HepG2 (cell line): Measurements from ENCODE around the gene ABCA2. TPM values are rescaled to one million over a fixed set of nuclear protein-coding genes. Genes with fewer than 3 reads are reported as not detected.

Experiments
- FOXA3 ChIP-seq: IDR thresholded peaks from 2 replicates; pipeline ENCODE4 v1.6.1; 2016; ENCODE audit warnings: missing genetic modification reagents, missing compliant biosample characterization
- NR2C2 ChIP-seq: sonication (generic); formaldehyde crosslinking; IDR thresholded peaks from 2 replicates; pipeline ENCODE4 v1.4.0; 2020; ENCODE audit warnings: missing genetic modification reagents, mild to moderate bottlenecking, moderate library complexity, borderline replicate concordance
- RBM22 ChIP-seq: fragments of 200-400 bp; formaldehyde crosslinking; optimal IDR thresholded peaks from 2 replicates; pipeline ENCODE3; 2017; ENCODE audit warnings: mild to moderate bottlenecking, low read length, moderate library complexity
- SATB2 ChIP-seq: sonication (generic); formaldehyde crosslinking; IDR thresholded peaks from 2 replicates; pipeline ENCODE4 v1.5.0; 2020; ENCODE audit warnings: missing genetic modification reagents
- SIN3A ChIP-seq: IDR thresholded peaks from 2 replicates; pipeline ENCODE4 v1.6.1; 2011; ENCODE audit warnings: low read depth, mild to moderate bottlenecking, control low read depth, low read length, borderline replicate concordance
- SMAD9 ChIP-seq: sonication (generic); formaldehyde crosslinking; IDR thresholded peaks from 2 replicates; pipeline ENCODE4 v1.5.1; 2020; ENCODE audit warnings: mild to moderate bottlenecking, missing genetic modification reagents
- SNRNP70 ChIP-seq: fragments of 200-400 bp; formaldehyde crosslinking; IDR thresholded peaks from 2 replicates; pipeline ENCODE4 v1.6.1; 2017; ENCODE audit warnings: mild to moderate bottlenecking, low read depth, low read length, moderate library complexity
- polyA plus RNA-seq, 8 experiments: library from polyadenylated mRNA; depleted of rRNA in 3 of 8; stranded (reverse) in 7 of 8; unstranded in 1 of 8; fragments of >200 nt; fragmentation: Illumina TruSeq in 4 of 8; extraction: Trizol in 4 of 8; gene quantifications; 2 replicates each; pipeline versions ENCODE4 v1.2.1 to v1.2.3, GENCODE V29; 2011 to 2016; ENCODE audit warnings: low read depth in 4 of 8, missing spikeins in 1 of 8, mixed read lengths in 1 of 8; ENCODE audit not compliant: insufficient read depth in 1 of 8
- total RNA-seq, 5 experiments: library from RNA; depleted of rRNA; stranded (reverse); fragments of >200 nt; fragmentation: Illumina TruSeq; extraction: Trizol; gene quantifications; 2 replicates each; pipeline ENCODE4 v1.2.3, GENCODE V29; 2016; ENCODE audit warnings: low read depth in 1 of 5
- TF ChIP-seq, protein P1 (sequence below): sonication (generic); formaldehyde crosslinking; IDR thresholded peaks from 2 replicates; pipeline ENCODE4 v1.5.1; 2020; ENCODE audit warnings: missing genetic modification reagents, mild to moderate bottlenecking, borderline replicate concordance
- TF ChIP-seq, protein P2 (sequence below): sonication (generic); formaldehyde crosslinking; IDR thresholded peaks from 2 replicates; pipeline ENCODE4 v1.5.0; 2020; ENCODE audit warnings: mild to moderate bottlenecking, missing genetic modification reagents, borderline replicate concordance
- TF ChIP-seq, protein P3 (sequence below): sonication (generic); formaldehyde crosslinking; IDR thresholded peaks from 2 replicates; pipeline ENCODE4 v1.4.0; 2020; ENCODE audit warnings: missing genetic modification reagents, borderline replicate concordance
- TF ChIP-seq, protein P4 (sequence below): sonication (generic); formaldehyde crosslinking; IDR thresholded peaks from 2 replicates; pipeline ENCODE4 v1.8.0; 2022; ENCODE audit warnings: missing genetic modification reagents, mild to moderate bottlenecking, moderate library complexity, borderline replicate concordance
- TF ChIP-seq, protein P5 (sequence below): IDR thresholded peaks from 2 replicates; pipeline ENCODE4 v1.6.1; 2016; ENCODE audit warnings: low read depth, missing genetic modification reagents, missing compliant biosample characterization

Gene ABCA2
- total and polyA plus RNA-seq, 2 of the 13 experiments (the other 11 are each of a cell fraction or from before 2014, with no cell fraction given), result 2.9 to 19.2 TPM

DNA sequence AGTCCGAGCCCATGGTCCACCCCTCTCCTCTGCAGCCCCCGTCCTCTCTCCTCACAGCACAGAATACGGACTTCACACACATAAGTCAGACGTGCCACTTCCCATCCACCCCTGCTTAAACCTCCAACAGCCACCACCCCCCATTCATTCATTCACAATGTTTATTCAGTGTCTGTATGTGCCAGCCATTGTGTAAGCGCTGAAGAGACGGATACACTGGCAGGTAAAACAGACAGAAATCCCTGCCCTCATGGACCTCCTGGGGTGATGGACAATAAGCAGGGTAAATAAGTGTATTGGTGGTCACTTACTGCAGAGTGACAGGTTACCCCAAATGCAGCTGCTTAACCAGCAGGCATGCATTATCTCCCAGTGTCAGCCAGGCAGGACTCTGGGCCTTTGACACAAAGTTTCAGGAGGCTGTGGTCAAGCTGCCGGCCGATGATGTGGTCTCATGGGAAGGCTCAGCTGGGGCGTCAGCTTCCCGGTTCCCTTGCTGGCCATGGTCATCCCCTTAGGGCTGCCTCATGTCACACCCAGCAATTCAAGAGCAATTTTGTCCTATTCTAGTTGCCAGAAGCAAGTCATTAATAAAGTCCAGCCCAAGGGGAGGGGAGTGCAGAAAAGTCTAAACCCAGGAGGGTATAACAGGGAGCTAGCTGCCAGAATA lies 37.7 kb downstream of the ABCA2 start (continued):
- TF ChIP-seq, protein P1, sequence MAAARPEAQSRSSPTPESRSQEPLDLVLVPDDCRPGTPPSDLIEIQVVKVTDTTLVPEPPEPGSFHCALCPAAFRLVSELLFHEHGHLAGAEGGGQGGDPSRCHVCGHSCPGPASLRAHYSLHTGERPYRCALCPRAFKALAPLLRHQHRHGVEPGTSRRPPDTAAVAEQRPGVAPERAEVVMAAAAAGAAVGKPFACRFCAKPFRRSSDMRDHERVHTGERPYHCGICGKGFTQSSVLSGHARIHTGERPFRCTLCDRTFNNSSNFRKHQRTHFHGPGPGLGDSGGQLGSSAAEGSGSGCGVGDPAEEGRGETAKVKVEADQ (CRISPR knock-in tag), result no peak
- TF ChIP-seq FOXA3 (peak; percentile 10; the same call in 1 of the 2 replicates), NR2C2 (CRISPR knock-in tag) (no peak), RBM22 (no peak), SIN3A (no peak), SATB2 (no peak), SNRNP70 (no peak), SMAD9 (CRISPR knock-in tag) (no peak)
- TF ChIP-seq, protein P2, sequence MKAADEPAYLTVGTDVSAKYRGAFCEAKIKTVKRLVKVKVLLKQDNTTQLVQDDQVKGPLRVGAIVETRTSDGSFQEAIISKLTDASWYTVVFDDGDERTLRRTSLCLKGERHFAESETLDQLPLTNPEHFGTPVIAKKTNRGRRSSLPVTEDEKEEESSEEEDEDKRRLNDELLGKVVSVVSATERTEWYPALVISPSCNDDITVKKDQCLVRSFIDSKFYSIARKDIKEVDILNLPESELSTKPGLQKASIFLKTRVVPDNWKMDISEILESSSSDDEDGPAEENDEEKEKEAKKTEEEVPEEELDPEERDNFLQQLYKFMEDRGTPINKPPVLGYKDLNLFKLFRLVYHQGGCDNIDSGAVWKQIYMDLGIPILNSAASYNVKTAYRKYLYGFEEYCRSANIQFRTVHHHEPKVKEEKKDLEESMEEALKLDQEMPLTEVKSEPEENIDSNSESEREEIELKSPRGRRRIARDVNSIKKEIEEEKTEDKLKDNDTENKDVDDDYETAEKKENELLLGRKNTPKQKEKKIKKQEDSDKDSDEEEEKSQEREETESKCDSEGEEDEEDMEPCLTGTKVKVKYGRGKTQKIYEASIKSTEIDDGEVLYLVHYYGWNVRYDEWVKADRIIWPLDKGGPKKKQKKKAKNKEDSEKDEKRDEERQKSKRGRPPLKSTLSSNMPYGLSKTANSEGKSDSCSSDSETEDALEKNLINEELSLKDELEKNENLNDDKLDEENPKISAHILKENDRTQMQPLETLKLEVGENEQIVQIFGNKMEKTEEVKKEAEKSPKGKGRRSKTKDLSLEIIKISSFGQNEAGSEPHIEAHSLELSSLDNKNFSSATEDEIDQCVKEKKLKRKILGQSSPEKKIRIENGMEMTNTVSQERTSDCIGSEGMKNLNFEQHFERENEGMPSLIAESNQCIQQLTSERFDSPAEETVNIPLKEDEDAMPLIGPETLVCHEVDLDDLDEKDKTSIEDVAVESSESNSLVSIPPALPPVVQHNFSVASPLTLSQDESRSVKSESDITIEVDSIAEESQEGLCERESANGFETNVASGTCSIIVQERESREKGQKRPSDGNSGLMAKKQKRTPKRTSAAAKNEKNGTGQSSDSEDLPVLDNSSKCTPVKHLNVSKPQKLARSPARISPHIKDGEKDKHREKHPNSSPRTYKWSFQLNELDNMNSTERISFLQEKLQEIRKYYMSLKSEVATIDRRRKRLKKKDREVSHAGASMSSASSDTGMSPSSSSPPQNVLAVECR (CRISPR knock-in tag), result peak; percentile 38
- TF ChIP-seq, protein P3, sequence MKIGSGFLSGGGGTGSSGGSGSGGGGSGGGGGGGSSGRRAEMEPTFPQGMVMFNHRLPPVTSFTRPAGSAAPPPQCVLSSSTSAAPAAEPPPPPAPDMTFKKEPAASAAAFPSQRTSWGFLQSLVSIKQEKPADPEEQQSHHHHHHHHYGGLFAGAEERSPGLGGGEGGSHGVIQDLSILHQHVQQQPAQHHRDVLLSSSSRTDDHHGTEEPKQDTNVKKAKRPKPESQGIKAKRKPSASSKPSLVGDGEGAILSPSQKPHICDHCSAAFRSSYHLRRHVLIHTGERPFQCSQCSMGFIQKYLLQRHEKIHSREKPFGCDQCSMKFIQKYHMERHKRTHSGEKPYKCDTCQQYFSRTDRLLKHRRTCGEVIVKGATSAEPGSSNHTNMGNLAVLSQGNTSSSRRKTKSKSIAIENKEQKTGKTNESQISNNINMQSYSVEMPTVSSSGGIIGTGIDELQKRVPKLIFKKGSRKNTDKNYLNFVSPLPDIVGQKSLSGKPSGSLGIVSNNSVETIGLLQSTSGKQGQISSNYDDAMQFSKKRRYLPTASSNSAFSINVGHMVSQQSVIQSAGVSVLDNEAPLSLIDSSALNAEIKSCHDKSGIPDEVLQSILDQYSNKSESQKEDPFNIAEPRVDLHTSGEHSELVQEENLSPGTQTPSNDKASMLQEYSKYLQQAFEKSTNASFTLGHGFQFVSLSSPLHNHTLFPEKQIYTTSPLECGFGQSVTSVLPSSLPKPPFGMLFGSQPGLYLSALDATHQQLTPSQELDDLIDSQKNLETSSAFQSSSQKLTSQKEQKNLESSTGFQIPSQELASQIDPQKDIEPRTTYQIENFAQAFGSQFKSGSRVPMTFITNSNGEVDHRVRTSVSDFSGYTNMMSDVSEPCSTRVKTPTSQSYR (CRISPR knock-in tag), result peak; percentile 40; the same call in 1 of the 2 replicates
- TF ChIP-seq, protein P4, sequence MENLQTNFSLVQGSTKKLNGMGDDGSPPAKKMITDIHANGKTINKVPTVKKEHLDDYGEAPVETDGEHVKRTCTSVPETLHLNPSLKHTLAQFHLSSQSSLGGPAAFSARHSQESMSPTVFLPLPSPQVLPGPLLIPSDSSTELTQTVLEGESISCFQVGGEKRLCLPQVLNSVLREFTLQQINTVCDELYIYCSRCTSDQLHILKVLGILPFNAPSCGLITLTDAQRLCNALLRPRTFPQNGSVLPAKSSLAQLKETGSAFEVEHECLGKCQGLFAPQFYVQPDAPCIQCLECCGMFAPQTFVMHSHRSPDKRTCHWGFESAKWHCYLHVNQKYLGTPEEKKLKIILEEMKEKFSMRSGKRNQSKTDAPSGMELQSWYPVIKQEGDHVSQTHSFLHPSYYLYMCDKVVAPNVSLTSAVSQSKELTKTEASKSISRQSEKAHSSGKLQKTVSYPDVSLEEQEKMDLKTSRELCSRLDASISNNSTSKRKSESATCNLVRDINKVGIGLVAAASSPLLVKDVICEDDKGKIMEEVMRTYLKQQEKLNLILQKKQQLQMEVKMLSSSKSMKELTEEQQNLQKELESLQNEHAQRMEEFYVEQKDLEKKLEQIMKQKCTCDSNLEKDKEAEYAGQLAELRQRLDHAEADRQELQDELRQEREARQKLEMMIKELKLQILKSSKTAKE, result peak; percentile 49; the same call in 1 of the 2 replicates
- TF ChIP-seq, protein P5, sequence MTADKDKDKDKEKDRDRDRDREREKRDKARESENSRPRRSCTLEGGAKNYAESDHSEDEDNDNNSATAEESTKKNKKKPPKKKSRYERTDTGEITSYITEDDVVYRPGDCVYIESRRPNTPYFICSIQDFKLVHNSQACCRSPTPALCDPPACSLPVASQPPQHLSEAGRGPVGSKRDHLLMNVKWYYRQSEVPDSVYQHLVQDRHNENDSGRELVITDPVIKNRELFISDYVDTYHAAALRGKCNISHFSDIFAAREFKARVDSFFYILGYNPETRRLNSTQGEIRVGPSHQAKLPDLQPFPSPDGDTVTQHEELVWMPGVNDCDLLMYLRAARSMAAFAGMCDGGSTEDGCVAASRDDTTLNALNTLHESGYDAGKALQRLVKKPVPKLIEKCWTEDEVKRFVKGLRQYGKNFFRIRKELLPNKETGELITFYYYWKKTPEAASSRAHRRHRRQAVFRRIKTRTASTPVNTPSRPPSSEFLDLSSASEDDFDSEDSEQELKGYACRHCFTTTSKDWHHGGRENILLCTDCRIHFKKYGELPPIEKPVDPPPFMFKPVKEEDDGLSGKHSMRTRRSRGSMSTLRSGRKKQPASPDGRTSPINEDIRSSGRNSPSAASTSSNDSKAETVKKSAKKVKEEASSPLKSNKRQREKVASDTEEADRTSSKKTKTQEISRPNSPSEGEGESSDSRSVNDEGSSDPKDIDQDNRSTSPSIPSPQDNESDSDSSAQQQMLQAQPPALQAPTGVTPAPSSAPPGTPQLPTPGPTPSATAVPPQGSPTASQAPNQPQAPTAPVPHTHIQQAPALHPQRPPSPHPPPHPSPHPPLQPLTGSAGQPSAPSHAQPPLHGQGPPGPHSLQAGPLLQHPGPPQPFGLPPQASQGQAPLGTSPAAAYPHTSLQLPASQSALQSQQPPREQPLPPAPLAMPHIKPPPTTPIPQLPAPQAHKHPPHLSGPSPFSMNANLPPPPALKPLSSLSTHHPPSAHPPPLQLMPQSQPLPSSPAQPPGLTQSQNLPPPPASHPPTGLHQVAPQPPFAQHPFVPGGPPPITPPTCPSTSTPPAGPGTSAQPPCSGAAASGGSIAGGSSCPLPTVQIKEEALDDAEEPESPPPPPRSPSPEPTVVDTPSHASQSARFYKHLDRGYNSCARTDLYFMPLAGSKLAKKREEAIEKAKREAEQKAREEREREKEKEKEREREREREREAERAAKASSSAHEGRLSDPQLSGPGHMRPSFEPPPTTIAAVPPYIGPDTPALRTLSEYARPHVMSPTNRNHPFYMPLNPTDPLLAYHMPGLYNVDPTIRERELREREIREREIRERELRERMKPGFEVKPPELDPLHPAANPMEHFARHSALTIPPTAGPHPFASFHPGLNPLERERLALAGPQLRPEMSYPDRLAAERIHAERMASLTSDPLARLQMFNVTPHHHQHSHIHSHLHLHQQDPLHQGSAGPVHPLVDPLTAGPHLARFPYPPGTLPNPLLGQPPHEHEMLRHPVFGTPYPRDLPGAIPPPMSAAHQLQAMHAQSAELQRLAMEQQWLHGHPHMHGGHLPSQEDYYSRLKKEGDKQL, result no peak
